ENCODE measurements around the gene RALGAPA2.

DNA sequence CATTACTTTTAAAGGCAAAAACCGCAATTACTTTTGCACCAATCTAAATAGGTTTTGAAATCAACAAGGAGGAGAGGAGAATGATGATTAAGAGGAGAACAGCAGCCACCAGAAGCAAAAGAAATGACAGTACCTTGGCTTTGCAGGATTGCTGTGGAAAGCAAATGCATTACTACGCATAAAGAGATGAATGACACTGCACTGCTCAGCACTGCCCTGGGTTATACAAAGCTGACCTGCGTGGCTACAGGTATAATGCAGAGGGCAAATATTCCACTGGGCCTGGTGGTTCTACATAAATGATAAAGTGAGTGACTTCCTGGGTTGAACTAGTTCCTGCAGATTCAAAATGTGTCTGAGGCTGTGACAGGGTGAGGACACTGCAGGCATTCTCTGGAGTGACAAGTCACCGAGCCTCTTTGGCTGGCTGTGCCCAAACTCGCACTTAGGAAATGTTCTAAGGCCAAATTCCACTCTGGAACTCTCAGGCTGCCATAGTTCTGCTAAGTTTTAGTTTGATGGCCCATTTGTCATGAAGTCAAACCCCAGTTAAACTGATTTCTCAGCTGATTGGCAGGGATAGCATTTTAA is 265.9 kb downstream of the RALGAPA2 start:
- TF ChIP-seq CTCF (IDR thresholded peaks at IDR 0.05): no peak
- TF ChIP-seq POLR2AphosphoS5 (IDR thresholded peaks at IDR 0.05): no peak

All from breast epithelium (tissue), 3 donors.